ENCODE results near the gene MYL5.
A peak's percentile ranks its signal among the peaks of the same experiment; 100 is the strongest.

Gene MYL5, protein sequence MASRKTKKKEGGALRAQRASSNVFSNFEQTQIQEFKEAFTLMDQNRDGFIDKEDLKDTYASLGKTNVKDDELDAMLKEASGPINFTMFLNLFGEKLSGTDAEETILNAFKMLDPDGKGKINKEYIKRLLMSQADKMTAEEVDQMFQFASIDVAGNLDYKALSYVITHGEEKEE

DNA sequence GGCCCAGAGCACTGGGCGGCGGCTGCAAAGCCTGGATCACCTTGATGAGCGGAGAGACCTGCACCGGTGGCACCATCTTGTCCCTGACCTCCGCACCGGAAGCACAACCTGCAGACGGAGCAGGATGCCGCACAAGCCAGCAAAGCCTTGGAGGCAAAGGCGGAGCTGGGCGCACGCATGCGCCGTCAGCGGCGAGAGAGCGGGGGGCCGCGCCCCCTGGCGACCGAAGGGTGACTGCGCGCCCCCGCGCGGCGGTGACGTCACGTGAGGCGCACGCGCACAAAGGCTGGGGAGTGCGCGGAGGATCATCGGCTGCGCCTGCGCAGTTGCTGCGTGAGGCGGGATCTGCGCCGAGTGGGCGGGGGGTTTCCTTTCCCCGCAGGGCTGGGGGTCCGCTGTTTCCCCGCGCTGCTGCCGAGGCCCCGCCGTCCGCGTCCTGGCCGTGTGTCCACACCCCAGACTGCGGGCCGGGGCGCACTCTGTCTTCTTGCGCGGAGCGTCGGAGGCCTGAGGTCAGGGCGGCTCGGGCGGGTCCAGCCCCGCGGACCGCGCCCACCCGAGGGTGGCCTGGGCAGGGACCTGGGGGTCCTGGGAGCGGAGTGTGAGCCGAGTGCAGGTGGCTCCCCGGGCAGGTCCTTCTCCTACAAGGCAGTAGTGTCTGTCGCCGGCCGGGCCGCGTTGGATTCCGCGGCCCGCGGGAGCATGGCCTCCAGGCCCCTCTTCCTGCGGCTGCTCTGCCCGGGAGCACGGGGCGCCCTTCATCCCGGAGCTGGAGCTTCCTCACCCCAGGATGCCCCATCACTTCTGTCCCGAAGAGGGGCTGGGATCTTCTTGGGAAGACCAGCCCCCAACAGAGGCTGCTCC, at the start of gene MYL5, which contains the start of gene ATP5ME:
MYL5 (plus strand) TSS at position 371 of the 864 bp plus-strand sequence. CDS start 3,485 bp downstream, outside the sequence.
ATP5ME (minus strand) TSS at position 105 of the 864 bp plus-strand sequence; CDS start at position 76, 29 bp downstream.
- Histone ChIP-seq H3K9me3 (ENCODE audit: insufficient read depth, low read length, severe bottlenecking) (no peaks in the 10 kb centered on the region), H4K20me1 (ENCODE audit: insufficient read depth, low read length) (peaks cover 4% of the 10 kb centered on the region; the same call in 1 of the 2 replicates), H3K36me3 (ENCODE audit: insufficient read depth, low read length) (peaks cover 32% of the 10 kb centered on the region), H3K27ac (ENCODE audit: low read length) (peak within 1 kb of the TSS; percentile 95), H3K79me2 (ENCODE audit: insufficient read depth, low read length) (peaks cover 30% of the 10 kb centered on the region), H3K4me2 (ENCODE audit: insufficient read depth, low read length) (peak within 1 kb of the TSS; percentile 99), H3K9ac (ENCODE audit: low read depth, low read length) (peak within 1 kb of the TSS; percentile 99), H3K4me1 (ENCODE audit: insufficient read depth, low read length) (peaks cover 29% of the 10 kb centered on the region), H2AFZ (ENCODE audit: low read depth, low read length) (peak within 1 kb of the TSS; percentile 84), H3K27me3 (ENCODE audit: insufficient read depth, low read length, poor library complexity) (no peaks in the 10 kb centered on the region), H3K4me3 (ENCODE audit: low read depth in 1 of 2, low read length in 2 of 2) (peak within 1 kb of the TSS; percentile 88 to 98)
- ATAC-seq (ENCODE audit: insufficient read depth, low read depth): peak; percentile 90
- TF ChIP-seq, protein P1, sequence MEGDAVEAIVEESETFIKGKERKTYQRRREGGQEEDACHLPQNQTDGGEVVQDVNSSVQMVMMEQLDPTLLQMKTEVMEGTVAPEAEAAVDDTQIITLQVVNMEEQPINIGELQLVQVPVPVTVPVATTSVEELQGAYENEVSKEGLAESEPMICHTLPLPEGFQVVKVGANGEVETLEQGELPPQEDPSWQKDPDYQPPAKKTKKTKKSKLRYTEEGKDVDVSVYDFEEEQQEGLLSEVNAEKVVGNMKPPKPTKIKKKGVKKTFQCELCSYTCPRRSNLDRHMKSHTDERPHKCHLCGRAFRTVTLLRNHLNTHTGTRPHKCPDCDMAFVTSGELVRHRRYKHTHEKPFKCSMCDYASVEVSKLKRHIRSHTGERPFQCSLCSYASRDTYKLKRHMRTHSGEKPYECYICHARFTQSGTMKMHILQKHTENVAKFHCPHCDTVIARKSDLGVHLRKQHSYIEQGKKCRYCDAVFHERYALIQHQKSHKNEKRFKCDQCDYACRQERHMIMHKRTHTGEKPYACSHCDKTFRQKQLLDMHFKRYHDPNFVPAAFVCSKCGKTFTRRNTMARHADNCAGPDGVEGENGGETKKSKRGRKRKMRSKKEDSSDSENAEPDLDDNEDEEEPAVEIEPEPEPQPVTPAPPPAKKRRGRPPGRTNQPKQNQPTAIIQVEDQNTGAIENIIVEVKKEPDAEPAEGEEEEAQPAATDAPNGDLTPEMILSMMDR (IDR thresholded peaks at IDR 0.05; ENCODE audit: borderline replicate concordance, extremely low read depth, low read length, poor library complexity, severe bottlenecking): peak; percentile 99
- TF ChIP-seq EZH2 (IDR thresholded peaks at IDR 0.05; ENCODE audit: borderline replicate concordance, low read depth, low read length, severe bottlenecking): no peak
- DNase-seq: peak; percentile 97

DNA sequence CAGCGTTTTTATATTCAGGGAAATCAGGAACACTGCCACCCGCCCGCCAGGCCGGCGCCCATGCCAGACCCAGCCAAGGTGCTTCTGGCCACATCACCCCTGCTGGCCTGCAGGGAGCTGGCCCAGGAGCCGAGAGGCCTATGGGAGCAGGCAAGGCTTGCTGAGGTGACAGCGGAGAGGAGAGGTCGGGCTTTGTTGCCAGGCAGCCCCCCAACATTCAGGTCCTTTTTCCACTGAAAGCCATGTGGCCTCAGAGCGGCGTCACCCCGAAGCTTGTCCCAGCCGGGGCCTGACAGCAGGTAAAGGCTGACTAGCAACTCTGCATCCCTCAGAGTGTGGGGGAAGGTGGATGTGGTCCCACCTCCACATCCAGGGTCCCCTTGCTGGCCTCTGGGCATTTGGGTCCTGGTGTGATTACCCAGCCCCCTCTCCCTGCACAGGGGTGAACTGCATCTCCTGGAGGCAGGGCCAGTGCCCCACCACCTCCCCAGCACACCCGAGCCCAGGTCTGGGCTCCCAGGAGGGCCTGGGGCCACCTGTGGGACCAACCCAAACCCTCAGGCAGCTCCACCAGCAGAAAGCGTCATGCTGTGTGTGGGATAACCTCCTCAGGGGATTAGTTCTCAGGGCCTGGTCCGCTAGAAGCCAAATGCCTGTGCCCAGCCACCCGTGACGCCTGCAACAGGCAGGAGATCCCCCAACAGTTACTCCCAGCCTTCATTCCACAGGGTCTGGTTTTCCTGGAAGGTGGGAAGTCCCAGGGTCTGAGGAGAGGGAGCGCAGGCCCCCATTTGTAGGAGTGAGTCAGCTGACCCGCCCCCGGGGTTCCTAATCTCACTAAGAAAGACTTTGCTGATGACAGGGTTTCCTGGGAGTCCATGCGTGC, 49.4 kb upstream of the MYL5 start, which contains the start of gene PDE6B:
PDE6B (plus strand) TSS at position 869 of the 886 bp plus-strand sequence. CDS start 54 bp downstream, outside the sequence.
- no peak for TF ChIP-seq EZH2 (IDR thresholded peaks at IDR 0.05; ENCODE audit: borderline replicate concordance, low read depth, low read length, severe bottlenecking)
- TF ChIP-seq, protein P1 (IDR thresholded peaks at IDR 0.05; ENCODE audit: borderline replicate concordance, extremely low read depth, low read length, poor library complexity, severe bottlenecking): no peak
- H3K36me3 ChIP-seq (ENCODE audit: insufficient read depth, low read length): no peaks in the 10 kb centered on the region
- no peak within 1 kb of the TSS for H3K4me2 ChIP-seq (ENCODE audit: insufficient read depth, low read length)
- no peak within 1 kb of the TSS for H3K9ac ChIP-seq (ENCODE audit: low read depth, low read length)
- H3K27me3 ChIP-seq (ENCODE audit: insufficient read depth, low read length, poor library complexity): no peaks in the 10 kb centered on the region
- H3K9me3 ChIP-seq (ENCODE audit: insufficient read depth, low read length, severe bottlenecking): no peaks in the 10 kb centered on the region
- no peaks in the 10 kb centered on the region for H3K4me1 ChIP-seq (ENCODE audit: insufficient read depth, low read length)
- H3K79me2 ChIP-seq (ENCODE audit: insufficient read depth, low read length): no peaks in the 10 kb centered on the region
- ATAC-seq (ENCODE audit: insufficient read depth, low read depth) (no peak), DNase-seq (no peak)
- no peak within 1 kb of the TSS for H2AFZ ChIP-seq (ENCODE audit: low read depth, low read length)
- H4K20me1 ChIP-seq (ENCODE audit: insufficient read depth, low read length): peaks cover 7% of the 10 kb centered on the region; the same call in 1 of the 2 replicates
- H3K27ac ChIP-seq (ENCODE audit: low read length): no peak within 1 kb of the TSS
- no peak within 1 kb of the TSS for H3K4me3 ChIP-seq (ENCODE audit: low read depth in 1 of 2, low read length in 2 of 2)

DNA sequence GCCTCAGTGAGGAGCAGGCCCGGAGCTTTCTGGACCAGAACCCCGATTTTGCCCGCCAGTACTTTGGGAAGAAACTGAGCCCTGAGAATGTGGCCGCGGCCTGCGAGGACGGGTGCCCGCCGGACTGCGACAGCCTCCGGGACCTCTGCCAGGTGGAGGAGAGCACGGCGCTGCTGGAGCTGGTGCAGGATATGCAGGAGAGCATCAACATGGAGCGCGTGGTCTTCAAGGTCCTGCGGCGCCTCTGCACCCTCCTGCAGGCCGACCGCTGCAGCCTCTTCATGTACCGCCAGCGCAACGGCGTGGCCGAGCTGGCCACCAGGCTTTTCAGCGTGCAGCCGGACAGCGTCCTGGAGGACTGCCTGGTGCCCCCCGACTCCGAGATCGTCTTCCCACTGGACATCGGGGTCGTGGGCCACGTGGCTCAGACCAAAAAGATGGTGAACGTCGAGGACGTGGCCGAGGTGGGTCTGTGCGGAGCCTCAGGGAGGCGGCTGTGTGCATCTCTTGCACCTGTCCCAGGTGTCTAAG, 48.6 kb upstream of the MYL5 start:
- H2AFZ ChIP-seq (ENCODE audit: low read depth, low read length): no peak overlapping the region
- no peak for ATAC-seq (ENCODE audit: insufficient read depth, low read depth)

More for the DNA sequence above, 48.6 kb upstream of the MYL5 start:
- H4K20me1 ChIP-seq (ENCODE audit: insufficient read depth, low read length): peaks cover 7% of the 10 kb centered on the region; the same call in 1 of the 2 replicates
- DNase-seq: no peak
- no peaks in the 10 kb centered on the region for H3K4me1 ChIP-seq (ENCODE audit: insufficient read depth, low read length)
- H3K4me2 ChIP-seq (ENCODE audit: insufficient read depth, low read length): no peak overlapping the region
- no peak overlapping the region for H3K27ac ChIP-seq (ENCODE audit: low read length)
- no peaks in the 10 kb centered on the region for H3K27me3 ChIP-seq (ENCODE audit: insufficient read depth, low read length, poor library complexity)
- no peaks in the 10 kb centered on the region for H3K79me2 ChIP-seq (ENCODE audit: insufficient read depth, low read length)
- H3K9ac ChIP-seq (ENCODE audit: low read depth, low read length): no peak overlapping the region
- H3K4me3 ChIP-seq (ENCODE audit: low read depth in 1 of 2, low read length in 2 of 2): no peak overlapping the region
- H3K36me3 ChIP-seq (ENCODE audit: insufficient read depth, low read length): no peaks in the 10 kb centered on the region
- TF ChIP-seq, protein P1 (IDR thresholded peaks at IDR 0.05; ENCODE audit: borderline replicate concordance, extremely low read depth, low read length, poor library complexity, severe bottlenecking): no peak
- no peaks in the 10 kb centered on the region for H3K9me3 ChIP-seq (ENCODE audit: insufficient read depth, low read length, severe bottlenecking)
